Activated CD4-positive, alpha-beta T cell treated with anti-CD3 and anti-CD28 coated beads, Interleukin-10, Interleukin-2, amounts not matched to agents 100 ng/mL and 50 ng/mL, durations not matched to agents 16 hours and 8 hours (primary cell): Measurements from ENCODE around the gene FSTL4.

Experiments
- DNase-seq: peaks from one replicate; pipeline ENCODE4 v3.0.0-alpha.2; 2020

The FSTL4 gene

DNA sequence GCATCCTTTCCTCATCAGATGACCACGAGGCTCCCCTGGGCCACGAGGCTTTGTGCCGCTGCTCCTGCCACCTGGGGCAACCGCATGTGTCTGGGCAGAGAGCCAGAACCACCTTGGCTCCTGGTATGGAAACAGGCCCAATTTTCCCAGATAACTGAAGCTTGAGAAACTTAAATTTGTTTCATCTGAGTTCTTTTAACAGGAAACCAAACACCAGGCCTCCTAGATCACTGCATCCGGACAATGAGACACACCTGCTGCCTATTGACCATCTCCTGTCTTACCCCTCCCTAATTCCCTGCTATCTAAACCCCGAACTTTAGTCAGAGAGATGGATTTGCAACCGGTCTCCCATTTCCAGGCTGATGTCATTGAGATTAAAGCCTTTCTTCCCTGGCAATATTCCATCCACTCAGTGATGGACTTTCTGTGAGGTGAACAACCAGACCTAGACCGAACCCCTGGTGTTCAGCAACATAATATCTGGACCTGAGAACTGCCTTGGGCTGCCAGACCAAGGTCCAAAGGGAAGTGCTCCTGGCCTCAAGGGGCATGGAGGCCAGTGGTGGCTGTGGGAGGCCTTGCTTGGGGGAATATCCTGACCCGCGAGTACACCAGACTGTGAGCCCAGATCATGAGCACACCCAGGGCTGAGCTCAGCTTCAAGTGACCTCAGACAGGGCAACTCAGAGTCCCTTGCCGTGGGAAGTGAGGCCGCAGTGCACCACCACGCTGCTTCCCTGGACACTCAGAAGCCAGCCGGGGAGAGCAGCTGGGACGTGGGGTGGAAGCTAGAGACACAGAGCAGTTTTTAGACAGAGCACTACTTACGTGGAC lies 360.8 kb downstream of the FSTL4 start:
- DNase-seq = no peak

DNA sequence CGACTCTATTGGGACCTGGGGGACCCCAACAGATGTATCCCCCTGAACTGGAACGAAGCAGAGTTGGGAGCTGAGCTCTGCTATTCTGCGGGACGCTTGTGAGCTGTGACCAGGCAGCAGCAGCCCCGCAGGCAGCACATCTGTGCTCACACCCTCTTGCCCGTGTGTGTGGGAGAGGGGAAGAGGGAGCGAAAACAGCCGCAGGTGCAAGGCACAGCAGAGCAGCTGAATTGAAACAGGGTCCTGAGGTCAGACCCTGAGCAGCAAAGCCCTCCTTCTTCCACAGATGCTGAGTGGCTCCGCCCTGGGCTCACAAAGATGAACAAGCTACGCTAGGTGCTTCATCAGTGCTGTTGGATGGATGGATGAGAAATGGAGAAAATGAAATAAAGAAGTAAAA lies 361.8 kb downstream of the FSTL4 start:
- DNase-seq = no peak

DNA sequence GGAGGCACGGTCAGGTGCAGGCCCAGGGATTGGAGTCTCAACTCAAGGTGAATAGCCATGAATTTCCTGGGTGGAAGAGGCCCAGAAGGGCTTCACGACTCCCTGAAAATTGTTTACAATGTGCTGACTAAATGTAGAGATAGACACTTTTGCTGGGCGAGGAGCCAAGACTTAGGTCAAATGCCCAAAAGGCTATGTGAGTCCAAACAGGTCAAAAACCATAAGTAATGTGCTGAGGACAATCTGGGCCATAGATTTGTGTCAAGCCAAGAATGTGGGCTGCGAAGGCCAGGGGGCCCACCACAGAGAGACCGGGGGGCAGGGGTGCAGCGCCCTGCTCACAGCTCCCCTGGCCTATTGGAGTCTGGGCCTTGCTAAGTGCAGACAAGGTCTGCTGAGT lies 362.7 kb downstream of the FSTL4 start:
- DNase-seq = no peak

DNA sequence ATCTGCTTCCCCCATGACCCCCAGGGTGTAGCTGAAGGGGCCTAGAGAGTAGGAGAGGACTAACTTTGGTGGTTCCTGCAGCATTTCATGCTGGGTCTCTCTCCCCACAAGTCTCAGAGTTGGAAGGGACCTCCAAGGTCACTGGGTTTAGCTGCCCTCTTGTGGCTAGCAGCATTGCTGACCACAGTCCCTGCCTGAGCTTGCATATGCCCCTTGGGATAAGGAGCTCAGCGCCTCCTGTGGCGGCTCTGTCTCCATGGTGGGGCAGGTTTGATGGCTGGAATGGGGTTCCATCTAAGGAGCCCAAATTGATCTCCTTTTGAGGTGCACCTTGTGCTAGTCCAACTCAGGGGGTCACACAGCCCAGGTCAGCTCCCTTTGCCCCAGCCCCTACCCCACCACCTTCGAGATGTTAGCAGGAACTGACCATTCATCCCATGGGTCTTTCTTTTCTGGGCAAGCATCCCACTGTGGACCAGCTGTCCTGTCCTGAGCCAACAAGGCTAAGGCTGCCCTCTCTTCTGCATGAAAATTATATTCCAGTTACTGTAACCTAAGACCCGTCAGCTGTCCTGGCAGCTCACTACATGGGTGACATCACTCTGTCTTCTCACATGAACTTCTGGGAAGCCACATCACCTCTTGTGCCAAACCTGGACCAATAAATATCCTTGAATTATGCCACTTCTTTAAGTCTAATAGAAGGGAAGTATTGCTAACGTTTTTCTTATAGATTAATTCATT lies 364.3 kb downstream of the FSTL4 start:
- DNase-seq = no peak

DNA sequence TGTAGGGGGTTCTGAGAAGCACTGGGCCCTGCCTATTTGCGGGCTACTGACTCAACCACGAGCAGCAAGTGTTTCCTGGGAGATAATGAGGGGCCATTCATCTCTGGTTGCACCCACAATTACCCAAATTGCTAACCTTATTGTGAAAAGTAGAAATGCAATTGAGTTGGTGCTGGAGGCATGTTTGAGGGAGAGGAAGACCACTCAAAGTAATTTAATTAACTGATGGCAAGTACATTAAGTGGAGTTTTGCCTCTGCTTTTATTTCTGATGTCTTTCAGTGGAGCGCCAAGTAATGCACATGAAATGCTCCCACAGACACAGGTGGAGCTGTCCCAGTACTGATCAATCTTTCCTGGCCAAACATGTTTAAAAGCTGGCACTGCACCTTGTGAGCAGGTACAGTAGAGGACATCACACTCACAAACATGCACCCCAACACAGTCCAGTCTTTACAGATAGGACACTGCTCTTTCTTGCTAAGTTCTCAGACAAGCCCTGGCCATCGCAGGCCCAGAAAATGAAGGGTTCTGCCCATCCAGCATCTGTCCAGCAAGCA lies 365.1 kb downstream of the FSTL4 start:
- no peak for DNase-seq

DNA sequence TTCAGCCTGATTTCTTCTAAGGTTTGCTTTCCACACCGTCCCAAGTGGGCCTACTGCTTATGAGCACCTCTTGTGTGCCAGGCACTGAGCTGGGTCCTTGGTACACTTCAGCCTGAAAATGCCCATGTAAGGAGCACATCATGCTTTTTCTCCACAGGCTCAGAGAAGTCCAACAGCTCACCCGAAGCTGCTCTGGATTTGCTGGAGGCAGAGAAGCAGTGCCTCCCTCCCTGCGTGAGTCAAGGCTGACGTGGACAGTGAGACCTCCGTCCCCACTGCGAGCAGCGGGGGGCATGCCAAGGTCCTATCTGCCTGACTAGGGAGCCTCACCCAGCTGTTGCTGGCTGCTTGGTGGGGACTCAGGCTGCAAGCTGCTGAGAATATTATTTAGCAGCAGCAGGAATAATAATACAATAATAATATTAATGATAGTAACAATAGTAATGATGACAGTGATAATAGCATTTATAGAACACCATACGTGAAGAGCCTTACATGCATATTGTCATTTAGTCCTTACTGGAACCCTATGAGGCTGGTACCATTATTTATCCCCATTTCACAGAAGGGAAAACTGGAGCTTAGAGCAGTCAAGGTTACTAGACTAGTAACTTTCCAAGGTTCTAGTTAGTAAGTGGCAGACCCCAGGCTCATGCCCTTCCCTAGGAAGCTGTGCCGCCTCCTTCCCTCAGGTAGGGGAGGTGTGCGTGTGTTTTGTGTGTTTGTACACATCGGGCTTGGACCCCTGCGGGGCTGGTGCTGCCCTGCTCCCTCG lies 365.8 kb downstream of the FSTL4 start:
- no peak for DNase-seq

DNA sequence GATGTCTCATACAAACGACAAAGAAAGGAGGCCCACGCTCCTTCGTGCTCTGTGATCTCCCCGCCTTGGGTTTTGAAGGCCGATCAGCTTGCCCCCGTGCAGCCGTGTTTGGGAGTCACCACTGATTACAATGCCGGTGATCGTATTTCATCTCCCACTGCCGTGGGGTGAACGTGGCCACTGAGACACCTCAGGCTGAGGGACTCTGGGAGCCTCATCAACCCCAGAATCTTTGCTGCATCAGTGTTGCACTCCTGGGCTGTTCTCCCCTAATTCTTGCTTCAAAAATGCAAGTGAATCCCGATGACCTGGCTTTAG lies 366.3 kb downstream of the FSTL4 start:
- DNase-seq = no peak

DNA sequence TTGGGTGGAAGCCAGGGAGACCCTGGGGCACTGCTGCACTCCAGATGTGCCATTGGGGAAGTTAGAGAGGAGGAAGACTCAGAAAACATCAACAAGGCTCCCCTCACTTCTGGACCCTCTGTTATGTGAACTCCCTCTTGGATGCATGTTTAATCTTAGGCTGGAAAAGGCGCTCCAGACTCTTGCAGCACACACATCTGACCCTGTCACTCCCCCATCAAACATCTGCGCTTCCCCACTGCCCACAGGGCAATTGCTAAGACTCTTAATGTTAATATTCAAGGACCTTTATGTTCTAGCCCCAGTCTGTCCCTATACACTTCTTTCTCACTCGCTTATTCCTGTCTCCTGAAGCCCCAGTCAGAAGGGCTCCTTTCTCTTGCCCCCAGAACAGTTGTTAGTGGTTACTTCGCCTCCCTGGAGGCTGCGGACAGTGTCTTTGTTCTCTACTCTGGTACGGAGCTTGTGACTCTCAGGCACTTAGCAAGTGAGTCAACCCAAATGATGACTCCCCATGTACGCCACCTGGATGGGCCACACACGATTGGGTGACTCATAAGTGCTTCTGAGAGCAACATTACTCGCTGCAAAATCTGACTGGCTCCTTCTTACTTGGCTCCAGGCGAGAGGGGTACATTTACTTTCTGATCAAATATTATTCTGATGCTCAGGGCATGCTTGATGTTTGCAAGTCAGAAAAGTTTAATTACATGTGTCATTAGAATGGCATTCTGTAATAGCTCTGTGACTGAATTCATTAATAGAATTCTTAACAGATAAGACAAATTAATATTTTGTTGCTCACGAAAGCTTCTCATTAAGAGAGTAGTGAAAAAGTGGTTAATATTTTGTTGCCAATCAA lies 366.9 kb downstream of the FSTL4 start:
- DNase-seq = peak; percentile 82

DNA sequence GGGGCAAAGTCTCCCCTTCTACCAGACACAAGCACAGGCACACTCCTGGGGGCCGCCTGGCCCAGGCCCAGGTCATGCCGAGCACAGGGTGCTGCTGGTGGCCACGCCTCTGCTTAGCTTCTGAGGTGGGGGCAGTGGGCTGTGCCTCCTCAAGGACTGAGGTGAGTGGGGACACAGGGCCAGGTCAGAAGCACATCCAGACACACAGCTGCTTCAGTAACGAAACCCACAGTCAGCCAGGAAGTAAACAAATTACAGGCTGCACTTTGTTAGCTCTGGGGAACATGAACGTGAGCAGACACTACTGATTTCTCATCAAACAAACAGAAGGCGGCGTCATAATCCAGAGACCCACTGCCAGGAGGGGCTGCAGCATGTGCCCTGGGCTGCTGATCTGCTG lies 368.1 kb downstream of the FSTL4 start:
- DNase-seq = peak; percentile 48

DNA sequence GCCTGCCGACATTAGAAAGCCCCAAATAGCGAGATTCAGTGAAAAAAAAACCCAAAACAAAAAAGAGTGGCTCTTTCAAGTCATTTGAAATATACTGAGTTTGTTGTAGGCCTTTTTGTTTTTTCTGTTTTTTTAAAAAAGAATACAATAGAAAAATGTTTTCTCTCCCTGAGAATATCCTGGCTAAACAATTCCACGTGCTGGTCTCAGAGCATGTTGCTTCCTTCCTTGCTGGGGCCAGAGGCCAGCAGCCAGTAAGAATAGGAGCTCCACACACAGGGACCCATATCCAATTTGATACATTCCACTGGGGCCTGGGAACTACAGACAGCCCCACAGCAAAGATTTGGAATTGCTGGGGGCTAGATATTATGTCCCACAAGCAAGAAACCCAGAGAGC lies 369.1 kb downstream of the FSTL4 start:
- DNase-seq = no peak

DNA sequence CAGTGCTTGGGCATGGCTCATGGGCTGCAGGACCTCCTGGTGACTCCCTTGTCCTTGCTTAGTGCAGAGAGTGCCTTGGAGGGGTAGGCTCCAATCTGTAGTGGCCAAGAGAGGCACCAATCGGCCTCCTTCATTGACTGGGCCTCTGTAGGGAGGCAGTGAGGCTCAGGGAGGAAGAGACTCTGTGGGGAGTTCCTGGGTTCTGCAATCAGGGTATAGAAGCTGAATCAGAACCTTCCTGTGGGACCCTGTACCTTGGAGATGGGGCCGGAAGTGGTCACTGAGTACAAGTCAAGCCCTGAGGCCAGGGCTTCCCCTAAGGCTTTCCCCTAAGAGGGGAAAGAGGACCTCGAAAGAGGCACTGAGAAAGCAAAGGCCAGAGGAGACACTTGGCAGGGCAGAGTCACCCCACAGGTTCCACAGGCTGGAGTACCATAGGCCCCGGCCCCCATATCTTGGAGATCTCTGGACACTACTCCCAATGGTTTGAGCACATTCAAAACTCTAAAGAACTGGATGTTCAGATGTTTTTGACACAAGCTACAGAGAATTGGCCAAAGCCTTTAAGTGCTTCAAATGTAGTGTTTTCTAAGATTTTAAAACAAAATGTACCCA lies 370.0 kb downstream of the FSTL4 start:
- DNase-seq = peak; percentile 25

DNA sequence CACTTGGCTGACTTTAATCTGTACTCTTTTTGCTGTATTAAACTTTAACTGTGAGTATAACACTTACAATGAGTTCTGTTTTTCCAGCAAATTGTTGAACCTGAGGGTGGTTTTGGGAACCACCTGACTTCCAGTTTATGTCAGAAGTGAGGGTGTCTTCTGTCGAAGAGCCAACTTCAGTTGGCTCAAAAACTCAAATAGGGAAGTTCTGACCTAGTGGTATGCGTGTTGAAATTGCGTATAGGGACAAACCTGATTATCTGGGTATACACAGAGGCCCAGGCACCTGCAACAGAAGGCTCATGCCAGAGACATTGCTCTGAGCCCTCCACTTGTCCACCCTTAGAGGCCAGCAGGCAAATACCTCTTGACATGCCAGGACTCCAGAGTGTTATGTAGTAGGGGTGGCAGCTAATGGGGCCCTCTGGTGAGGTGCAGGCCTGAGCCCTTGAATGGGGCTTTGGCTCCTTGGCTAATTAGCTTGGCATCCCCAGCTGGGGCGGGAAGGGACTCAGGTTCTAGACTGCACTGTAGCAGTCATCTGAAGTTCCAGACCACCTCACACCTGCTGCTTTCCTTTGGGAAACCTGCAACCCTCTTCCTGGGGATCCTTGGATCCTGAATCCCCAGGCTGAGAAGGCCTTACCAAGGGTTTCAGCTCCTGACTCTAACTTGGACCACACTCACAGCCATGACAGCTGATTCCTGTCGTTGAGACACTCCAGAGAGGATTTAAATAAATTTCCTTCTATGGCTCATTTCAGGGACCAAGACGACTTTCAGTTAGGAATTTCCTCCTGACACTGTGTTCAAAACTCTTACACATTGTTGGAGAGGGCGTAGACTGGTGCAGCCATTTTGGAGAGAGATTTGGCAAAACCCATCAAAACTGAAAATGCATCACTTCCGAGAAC lies 370.9 kb downstream of the FSTL4 start:
- no peak for DNase-seq

DNA sequence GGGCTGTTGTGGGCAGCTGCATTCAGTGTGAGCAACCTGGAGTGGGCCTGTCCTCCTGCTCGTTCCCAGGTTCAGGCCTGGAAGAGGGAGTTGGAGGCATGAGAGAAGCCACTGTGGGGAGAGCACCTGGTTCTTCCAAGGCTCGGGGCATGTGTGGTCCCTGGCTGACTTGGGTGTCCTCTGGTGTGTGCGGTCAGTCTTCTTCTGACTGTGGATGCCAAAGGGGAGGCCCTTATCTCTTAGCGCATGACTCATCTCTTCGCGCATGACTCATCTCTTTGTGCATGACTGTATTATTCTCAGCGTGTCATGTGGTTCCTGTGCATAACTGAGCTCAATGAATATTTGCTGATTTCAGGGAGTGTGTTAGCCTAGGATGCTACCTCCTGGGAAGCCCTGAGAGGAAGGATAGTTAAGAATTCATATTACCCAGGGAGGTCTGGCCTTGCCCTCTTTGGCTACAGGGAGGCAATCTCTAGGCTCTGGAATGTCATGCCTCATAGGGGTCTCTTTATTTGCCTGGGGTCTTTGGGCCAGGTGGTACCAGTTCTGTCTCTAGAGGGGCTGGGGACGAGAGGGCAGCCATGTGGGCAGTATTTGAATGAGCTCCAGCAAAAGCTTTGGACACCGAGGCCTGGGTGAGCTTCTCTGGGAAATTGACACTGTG lies 371.8 kb downstream of the FSTL4 start:
- peak; percentile 88 for DNase-seq

DNA sequence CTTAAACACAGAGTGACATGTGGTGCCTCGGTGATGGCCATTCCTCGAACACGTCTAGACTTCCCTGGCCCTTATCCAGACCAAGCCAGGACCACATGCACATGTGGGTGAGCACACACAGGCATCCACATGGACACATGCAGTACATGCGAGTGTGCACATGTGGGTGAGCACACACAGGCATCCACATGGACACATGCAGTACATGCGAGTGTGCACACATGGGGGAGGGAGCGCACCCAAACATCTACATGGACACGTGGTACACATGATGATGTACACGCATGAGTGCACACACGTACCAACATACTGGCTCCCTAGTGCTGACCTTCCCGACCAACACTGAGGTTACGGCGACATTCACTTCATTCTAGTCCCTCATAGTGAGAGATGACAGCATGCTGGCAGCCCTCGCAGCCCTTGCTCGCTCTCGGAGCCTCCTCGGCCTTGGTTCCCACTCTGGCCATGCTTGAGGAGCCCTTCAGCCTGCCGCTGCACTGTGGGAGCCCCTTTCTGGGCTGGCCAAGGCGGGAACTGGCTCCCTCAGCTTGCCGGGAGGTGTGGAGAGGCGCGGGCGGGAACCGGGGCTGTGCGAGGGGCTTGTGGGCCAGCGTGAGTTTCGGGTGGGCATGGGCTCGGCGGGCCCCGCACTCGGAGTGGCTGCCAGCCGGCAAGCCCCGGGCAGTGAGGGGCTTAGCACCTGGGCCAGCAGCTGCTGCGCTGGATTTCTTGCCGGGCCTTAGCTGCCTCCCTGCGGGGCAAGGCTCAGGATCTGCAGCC lies 373.7 kb downstream of the FSTL4 start:
- DNase-seq = no peak

DNA sequence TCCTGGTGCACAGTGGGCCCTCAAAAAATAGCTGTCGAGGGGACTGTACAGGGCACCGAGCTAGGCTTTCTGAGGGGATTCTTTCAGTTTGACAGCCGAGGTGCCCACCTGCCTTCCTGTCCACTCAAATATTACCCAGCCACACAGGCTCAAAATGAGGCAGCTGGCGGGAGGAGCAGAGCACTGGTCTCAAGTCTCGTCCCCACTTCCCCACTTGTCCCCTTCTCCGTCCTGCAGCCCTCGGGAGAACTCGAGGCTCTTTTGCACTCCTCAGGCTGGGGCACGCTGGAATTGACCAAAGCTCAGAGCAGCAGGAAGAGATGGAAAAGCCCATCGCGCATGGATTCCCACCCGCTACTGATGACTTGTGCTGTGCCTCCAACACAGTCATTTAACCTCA lies 375.4 kb downstream of the FSTL4 start:
- DNase-seq = no peak

DNA sequence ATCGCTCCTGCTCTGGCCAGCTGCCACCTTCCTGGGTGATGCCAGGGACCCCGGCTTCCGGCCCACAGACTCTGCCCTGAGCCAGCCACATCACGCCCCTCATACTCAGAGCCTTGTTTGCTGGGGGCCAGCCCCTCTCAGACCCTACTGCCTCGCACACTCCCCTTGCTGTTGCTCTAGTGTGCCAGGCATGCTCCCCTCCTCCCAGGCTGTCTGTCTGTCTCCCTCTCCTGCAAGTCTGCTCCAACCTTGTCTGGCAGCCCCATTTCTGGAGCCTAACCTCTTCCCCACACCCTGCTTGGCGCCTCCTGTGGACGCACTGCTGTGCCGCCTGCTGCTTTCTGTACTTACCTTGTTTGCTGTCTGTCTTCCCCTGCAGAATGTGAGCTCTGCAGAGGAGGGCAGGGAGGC lies 375.8 kb downstream of the FSTL4 start:
- DNase-seq = no peak

DNA sequence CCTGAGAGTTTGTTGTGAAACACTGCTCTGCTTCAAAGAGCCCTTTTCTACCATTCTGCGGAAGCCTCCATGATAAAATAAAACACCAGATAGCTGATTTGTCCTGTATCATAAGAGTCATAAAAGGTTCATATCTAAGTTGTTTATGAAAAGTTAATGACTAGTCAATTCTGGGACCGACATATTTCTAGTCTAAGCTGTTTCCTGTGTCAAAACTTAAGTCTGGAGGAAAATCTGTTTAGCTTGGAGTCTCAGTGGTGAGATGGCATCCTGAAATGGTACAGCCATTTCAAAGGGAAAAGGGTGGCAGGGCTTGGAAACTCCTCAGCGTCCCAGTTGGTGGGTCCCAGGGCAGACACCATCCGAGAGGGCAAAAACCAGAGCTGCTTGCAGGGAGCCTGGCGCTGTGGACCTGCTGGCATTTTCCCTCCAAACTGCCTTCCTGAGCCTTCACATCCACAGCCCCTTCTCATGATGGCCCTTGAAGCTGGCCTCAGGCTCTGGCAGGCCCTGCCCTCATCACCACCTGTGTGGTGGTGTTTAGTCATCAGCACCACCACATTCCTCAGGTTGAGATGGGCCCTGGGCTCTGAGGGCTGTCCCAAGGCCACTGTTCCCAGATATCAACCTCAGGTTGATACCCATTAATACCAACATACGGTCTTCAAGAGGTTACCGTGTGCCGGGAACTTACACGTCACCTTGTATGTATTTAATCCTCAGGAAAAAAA lies 376.5 kb downstream of the FSTL4 start:
- DNase-seq = no peak

DNA sequence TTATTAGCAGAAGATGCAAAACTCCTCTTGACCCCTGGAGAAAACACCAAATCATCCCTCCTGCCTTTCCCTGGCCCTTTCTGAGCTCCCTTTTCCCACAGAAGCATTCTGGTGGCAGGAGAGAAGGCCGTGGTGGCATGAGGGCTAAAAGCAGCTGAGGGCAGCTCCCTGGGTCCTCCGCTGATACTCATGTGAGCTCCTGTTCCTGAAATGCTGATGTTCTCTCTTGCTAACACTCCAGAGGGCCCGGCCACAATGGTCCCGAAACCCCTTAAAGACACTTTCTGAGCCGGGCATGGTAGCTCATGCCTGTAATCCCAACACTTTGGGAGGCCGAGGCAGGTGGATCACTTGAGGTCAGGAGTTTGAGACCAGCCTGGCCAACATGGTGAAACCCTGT lies 377.4 kb downstream of the FSTL4 start:
- DNase-seq = no peak

DNA sequence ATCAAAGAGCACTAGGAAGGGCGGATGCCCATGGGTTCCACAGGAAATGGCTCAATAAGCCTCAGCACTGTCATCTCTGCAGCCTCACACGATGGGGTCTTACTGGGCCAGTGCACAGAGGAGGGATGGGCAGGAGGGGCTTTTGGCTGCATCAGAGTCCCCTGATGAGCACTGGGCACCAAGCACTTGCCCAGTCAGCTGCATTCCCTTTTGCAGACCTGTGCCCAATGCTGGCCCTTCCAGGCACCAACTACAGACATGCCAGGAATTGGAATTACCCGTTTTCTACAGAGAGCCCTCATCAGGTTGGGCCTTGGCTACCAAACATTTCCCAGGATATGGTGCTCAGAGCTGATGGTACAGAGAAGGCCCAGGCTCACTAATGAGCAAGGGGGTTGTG lies 378.1 kb downstream of the FSTL4 start:
- DNase-seq = no peak
